NCI-H2107 treated with DMSO at 0.1 percent for 48 hours (cell line): Measurements from ENCODE around the gene FABP1.

Experiments used
- DNase-seq: peaks from one replicate; lab custom pipeline; 2025; ENCODE audit not compliant: unreplicated experiment; lab: John Stamatoyannopoulos, UW

FABP1 gene

DNA sequence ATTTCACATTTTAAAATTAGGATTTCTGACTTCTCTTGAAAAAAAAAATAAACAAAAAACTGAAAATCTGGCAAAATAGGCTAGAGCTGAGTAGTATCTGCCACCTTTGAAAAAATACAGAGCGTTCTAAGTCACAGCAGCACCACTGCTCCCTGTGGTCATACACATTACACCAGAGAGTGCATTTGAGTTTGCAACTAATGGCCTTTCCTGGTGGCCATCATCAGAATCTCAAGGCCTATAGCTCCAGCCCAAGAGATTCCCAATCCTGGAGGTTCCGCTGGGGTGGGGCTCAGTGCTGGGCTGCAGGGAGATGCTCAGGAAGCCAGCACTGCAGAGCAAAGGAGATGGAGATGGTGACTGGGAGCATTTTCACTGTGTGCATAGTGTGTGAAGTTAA is 42.8 kb downstream of the FABP1 start:
- no peak for DNase-seq

GRCh38 chr2:88082781-88083180 is 45.1 kb downstream of the FABP1 start:
- no peak for DNase-seq

DNA sequence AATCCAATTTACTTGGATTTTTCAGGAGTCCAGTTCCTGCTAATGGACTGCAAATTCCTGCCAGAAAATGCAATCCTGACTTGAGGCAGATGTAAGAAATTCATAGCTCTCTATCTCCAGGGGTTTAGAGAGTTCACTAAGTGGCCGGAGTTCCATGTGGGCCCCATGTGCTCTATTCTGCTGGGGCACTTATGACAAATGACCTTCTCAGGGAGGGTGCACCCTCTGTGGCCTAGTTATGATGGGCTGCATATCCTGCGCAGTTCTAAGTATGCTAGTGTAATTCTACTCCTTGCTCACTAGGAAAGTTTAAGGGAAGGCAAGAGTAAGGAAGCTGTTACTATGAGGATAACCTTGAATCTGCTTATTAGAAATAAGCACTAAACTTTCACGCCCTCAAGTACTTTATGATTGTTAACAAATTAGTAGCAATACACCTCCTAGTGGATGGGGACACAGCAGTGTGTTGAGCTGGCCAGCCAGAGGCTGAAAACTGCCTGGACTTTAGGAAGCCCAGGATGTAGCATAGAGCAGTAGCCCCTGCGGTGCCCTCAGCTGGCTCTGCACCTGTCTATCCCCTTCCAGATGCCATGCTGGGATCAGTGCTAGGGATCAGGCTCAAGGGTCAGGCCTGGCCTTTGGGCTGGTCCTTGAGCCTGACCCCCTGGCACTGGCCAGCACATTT is 45.8 kb downstream of the FABP1 start:
- DNase-seq: no peak

DNA sequence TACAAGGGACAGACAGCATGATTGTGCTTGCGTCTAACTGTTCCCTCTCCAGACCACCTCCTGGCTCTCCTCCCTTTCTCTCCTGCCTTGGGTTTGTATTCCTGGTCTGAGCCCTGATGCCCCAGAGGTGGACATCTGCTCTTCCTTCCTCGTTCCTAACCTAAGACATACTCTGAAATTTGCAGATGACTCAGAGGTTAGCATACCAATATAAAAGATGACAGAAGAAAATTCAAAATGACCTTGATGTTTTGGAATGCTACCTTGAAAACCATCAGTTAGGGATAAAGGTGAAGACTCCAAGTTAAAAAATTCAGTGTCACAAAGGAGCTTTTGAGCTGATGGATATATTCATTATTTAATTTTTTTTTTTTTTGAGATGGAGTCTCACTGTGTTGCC is 47.3 kb downstream of the FABP1 start:
- DNase-seq: no peak

DNA sequence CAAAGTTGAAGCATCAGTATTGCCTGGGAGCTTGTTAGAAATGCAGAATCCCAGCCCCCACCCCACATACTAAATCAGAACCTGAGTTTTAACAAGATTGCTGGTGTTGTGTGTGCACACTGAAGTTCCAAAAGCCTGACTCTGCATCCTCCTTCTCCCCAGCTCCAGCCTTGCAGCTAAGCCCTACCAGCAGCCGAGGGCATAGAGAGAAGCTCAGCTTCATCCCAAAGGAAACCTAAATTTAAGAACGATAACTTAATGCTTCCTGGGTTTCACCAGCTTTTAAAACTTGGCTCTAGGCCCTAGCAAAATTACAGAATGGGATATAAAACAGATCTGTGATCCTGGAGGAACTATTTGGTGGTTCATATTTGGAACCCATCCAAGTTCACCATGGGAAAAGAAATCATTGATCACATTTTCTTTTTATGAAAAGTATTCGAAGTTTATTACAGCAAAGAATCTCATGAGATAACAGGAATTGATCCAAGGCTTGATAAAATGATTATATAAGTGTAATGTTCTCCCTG is 49.2 kb downstream of the FABP1 start:
- no peak for DNase-seq

DNA sequence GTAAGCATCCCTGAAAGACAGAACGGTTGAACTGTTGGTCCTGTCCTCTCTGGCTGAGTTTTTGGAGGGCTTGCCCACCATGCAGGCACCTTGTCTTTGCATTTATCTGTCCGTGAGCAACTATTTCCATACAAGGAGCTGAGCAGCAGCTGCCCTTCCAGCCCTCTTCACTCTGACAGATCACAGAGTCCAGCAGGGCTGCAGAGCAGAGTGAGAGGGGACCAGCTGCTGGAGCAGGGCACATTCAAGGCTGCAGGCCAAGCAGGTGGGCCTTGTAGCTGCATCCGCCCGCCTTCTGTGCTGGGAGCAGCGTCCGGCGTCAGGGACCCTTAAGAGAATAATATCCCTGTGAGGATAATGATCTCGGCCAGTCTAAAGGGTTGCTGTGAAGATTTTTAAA is 50.8 kb downstream of the FABP1 start:
- no peak for DNase-seq

GRCh38 chr2:88074854-88075292 is 53.0 kb downstream of the FABP1 start:
- no peak for DNase-seq

DNA sequence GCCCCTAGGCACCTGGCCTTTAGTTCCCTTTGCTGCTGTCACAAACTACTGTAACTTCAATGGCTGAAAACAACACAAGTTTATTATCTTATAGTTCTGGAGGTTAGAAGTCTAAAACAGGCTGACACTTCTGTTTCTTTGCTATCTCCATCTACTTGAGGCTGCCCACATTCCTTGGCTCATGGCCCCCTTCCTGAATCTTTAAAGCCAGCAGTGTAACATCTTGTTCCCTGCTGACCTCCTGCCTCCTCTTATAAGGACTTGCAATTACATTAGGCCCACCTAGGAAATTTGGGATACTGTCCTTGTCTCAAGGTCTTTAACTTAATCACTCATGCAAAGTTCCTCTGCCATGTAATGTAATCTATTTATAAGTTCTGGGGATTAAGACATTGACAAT is 53.7 kb downstream of the FABP1 start:
- no peak for DNase-seq
